ENCODE measurements around the gene RNF39. TPM values are rescaled to one million over a fixed set of nuclear protein-coding genes. Genes with fewer than 3 reads are reported as not detected.

RNF39 gene
- total RNA-seq, 1 experiment from 2014 or later = 7.3 TPM

DNA sequence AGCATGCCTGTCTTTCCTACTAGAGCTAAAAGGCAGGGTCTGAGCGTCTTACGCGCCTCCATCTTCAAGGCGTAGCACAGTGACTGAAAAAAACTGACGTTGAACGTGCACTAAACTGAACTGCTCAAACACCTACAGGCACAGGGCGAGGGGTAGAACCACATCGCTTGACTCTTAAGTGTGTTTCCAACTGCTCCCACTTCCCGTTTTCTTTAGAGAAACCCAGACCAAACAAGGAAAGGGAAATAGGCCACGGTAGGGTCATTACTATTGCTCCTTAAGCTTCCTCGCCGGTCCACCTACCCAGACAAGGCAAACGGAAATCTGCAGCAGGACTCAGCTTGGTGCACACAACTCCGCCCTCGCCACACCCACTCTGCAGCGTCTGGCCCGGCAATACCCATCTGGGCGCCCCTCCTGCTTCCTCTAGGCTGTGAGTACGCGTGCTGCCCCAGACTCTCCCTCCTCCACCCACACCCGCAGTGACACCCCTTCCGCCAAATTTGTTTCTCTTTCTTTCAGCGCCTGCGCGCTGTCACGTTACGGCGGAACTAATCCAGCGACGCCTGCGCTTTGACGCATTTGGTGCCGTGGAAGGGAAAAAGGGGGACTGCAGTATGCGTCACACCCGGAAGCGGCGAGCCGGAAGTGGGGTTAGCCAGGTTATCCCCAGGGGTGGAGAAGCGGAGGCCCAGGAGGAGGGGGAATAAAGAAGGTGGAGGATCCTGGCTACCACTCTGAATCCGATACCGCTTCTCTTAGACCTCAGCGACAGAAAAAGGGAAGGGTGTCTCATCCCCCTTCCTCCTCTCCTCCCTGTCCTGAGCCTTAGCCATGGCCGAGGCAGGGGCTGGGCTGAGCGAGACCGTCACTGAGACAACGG is 8.8 kb downstream of the RNF39 start, which contains the start of gene PPP1R11:
PPP1R11 (plus strand) TSS at position 622 of the 883 bp plus-strand sequence; CDS start at position 835, 213 bp downstream.
- Histone ChIP-seq H3K4me1 (replicated peaks; ENCODE audit: insufficient read depth) (peaks cover 24% of the 10 kb centered on the region), H3K27me3 (ENCODE audit: insufficient read depth, low read depth) (no peaks in the 10 kb centered on the region), H3K9me2 (ENCODE audit: insufficient read depth) (no peaks in the 10 kb centered on the region), H3K4me2 (peak within 1 kb of the TSS; percentile 95), H3K36me3 (ENCODE audit: low read depth) (no peaks in the 10 kb centered on the region), H3K27ac (peak within 1 kb of the TSS; percentile 40), H3F3A (ENCODE audit: insufficient read depth, low read depth) (peaks cover 14% of the 10 kb centered on the region), H2AFZ (peak within 1 kb of the TSS; percentile 88), H4K20me1 (ENCODE audit: insufficient read depth) (no peaks in the 10 kb centered on the region), H3K4me3 (peak within 1 kb of the TSS; percentile 81), H3K9me3 (ENCODE audit: insufficient read depth, low read depth) (no peaks in the 10 kb centered on the region), H3K79me2 (ENCODE audit: low read depth) (peaks cover 25% of the 10 kb centered on the region)
- intact Hi-C loops (cut with micrococcal nuclease; ENCODE audit: unreplicated experiment) = loop anchor here (1.0 to 5.0 kb wide), 4 partner anchors 8 to 100 kb away; partner anchors contain the start of gene RNF39
- POLR2A ChIA-PET (ENCODE audit: unreplicated experiment) = interaction anchor here (0.6 to 0.8 kb wide), 3 partner anchors 10 to 1408 kb away, joined by 3 to 7 read pairs (median 4); no protein-coding TSS in a partner anchor
- TF ChIP-seq, protein P1, sequence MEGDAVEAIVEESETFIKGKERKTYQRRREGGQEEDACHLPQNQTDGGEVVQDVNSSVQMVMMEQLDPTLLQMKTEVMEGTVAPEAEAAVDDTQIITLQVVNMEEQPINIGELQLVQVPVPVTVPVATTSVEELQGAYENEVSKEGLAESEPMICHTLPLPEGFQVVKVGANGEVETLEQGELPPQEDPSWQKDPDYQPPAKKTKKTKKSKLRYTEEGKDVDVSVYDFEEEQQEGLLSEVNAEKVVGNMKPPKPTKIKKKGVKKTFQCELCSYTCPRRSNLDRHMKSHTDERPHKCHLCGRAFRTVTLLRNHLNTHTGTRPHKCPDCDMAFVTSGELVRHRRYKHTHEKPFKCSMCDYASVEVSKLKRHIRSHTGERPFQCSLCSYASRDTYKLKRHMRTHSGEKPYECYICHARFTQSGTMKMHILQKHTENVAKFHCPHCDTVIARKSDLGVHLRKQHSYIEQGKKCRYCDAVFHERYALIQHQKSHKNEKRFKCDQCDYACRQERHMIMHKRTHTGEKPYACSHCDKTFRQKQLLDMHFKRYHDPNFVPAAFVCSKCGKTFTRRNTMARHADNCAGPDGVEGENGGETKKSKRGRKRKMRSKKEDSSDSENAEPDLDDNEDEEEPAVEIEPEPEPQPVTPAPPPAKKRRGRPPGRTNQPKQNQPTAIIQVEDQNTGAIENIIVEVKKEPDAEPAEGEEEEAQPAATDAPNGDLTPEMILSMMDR (conservative IDR thresholded peaks at IDR 0.05) = no peak
- no peak for TF ChIP-seq EZH2 (IDR thresholded peaks at IDR 0.05; ENCODE audit: low read depth)
- peak; percentile 96 to 99 for DNase-seq
- no TSS peak for BruUV-seq (replicated peaks)
- CTCF ChIA-PET = interaction anchor here (0.5 to 1.3 kb wide), 2 partner anchors 37 to 613 kb away, joined by 4 to 7 read pairs; no protein-coding TSS in a partner anchor

DNA sequence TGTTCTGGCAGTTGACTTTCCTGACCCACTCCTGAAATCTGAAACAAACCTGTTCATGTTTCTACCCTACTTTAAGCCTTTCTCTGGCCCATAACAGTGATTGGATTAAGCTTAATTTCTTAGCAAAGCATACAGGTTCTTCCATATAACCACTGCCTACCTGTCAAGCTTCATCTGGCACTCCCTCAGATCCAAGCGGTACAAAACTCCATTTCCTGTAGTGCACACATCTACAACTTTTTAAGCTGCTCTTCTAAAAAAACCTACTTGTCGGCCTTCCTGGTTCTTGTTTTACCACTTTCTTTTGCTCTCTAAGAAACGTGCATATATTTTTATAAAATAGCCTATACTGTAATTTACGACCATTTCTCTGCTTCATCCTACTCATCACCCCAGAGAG is 9.5 kb downstream of the RNF39 start:
- H3K4me1 ChIP-seq (replicated peaks; ENCODE audit: insufficient read depth) = peaks cover 25% of the 10 kb centered on the region
- ChIA-PET CTCF (interaction anchor here (0.6 to 1.3 kb wide), 2 partner anchors 37 to 63 kb away, joined by 3 to 7 read pairs; no protein-coding TSS in a partner anchor), POLR2A (ENCODE audit: unreplicated experiment) (interaction anchor here (0.5 to 0.8 kb wide), 5 partner anchors 11 to 1409 kb away, joined by 3 to 7 read pairs (median 5); no protein-coding TSS in a partner anchor)
- H3K9me3 ChIP-seq (ENCODE audit: insufficient read depth, low read depth) = no peaks in the 10 kb centered on the region
- peak overlapping the region; percentile 88 for H2AFZ ChIP-seq
- intact Hi-C loops (cut with micrococcal nuclease; ENCODE audit: unreplicated experiment) = loop anchor here (2.0 to 5.0 kb wide), 2 partner anchors 65 to 99 kb away; no protein-coding TSS in a partner anchor
- H3K27me3 ChIP-seq (ENCODE audit: insufficient read depth, low read depth) = no peaks in the 10 kb centered on the region
- peak overlapping the region; percentile 81 for H3K4me3 ChIP-seq
- no peak for DNase-seq
- no peaks in the 10 kb centered on the region for H4K20me1 ChIP-seq (ENCODE audit: insufficient read depth)
- peak overlapping the region; percentile 38; the same call in 1 of the 2 replicates for H3K27ac ChIP-seq
- H3K36me3 ChIP-seq (ENCODE audit: low read depth) = no peaks in the 10 kb centered on the region
- peak overlapping the region; percentile 95 for H3K4me2 ChIP-seq
- TF ChIP-seq EZH2 (IDR thresholded peaks at IDR 0.05; ENCODE audit: low read depth) = no peak
- peaks cover 14% of the 10 kb centered on the region for H3F3A ChIP-seq (ENCODE audit: insufficient read depth, low read depth)
- H3K79me2 ChIP-seq (ENCODE audit: low read depth) = peaks cover 29% of the 10 kb centered on the region
- no peaks in the 10 kb centered on the region for H3K9me2 ChIP-seq (ENCODE audit: insufficient read depth)
- BruUV-seq (replicated peaks) = no TSS peak

DNA sequence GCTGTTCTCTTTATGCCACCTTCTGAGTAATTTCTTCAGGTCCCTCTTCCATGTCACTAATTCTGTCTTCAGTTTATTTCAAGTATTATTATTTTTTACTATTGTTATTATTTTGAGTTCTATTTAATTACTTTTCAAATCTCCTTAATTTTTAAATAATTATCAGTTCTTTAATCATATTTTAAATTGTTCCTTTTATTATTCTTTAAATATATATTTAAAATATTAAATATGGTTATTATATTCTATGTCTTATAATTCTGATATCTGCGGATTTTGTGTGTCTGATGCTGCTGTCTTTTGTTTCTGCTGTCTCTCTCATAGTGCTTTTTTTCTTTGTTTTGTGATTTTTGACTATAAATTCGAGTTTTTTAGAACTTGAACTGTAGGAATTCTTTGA is 12.3 kb downstream of the RNF39 start:
- Histone ChIP-seq H3K27ac (no peak overlapping the region), H4K20me1 (ENCODE audit: insufficient read depth) (no peaks in the 10 kb centered on the region), H3F3A (ENCODE audit: insufficient read depth, low read depth) (peaks cover 8% of the 10 kb centered on the region), H3K4me3 (no peak overlapping the region), H3K27me3 (ENCODE audit: insufficient read depth, low read depth) (no peaks in the 10 kb centered on the region), H3K9me3 (ENCODE audit: insufficient read depth, low read depth) (no peaks in the 10 kb centered on the region), H3K4me1 (replicated peaks; ENCODE audit: insufficient read depth) (peaks cover 33% of the 10 kb centered on the region), H2AFZ (no peak overlapping the region), H3K9me2 (ENCODE audit: insufficient read depth) (no peaks in the 10 kb centered on the region), H3K4me2 (no peak overlapping the region), H3K79me2 (ENCODE audit: low read depth) (peaks cover 45% of the 10 kb centered on the region), H3K36me3 (ENCODE audit: low read depth) (no peaks in the 10 kb centered on the region)
- ChIA-PET CTCF (interaction anchor here (0.7 kb wide), 1 partner anchor 32 kb away, joined by 3 read pairs; no protein-coding TSS in a partner anchor), POLR2A (ENCODE audit: unreplicated experiment) (no interaction called here)
- intact Hi-C loops (cut with micrococcal nuclease; ENCODE audit: unreplicated experiment) = loop anchor here (5.0 kb wide), 1 partner anchor 264 kb away; the partner anchor contains the start of gene TRIM39
- no peak for DNase-seq
- no TSS peak for BruUV-seq (replicated peaks)
- no peak for TF ChIP-seq EZH2 (IDR thresholded peaks at IDR 0.05; ENCODE audit: low read depth)
- TF ChIP-seq, protein P1 (conservative IDR thresholded peaks at IDR 0.05) = no peak
